ENCODE results near the gene WNT10A.

WNT10A gene

GRCh38 chr2:218851286-218851685 lies 29.4 kb upstream of the WNT10A start:
- Mint-ChIP-seq H3K4me3 (no peak overlapping the region), H3K27me3 (peaks cover 46 to 65% of the 10 kb centered on the region in 2 donors), H3K27ac (no peak overlapping the region), H3K9me3 (no peaks in the 10 kb centered on the region), H3K4me1 (ENCODE audit: low read depth in 2 of 2) (peaks cover 3% of the 10 kb centered on the region in 2 donors), H3K36me3 (ENCODE audit: insufficient read depth) (peaks cover 7% of the 10 kb centered on the region)
- no peak for ATAC-seq (replicated peaks)
- no peak for DNase-seq

GRCh38 chr2:218852911-218853667 lies 27.6 kb upstream of the WNT10A start:
- no peaks in the 10 kb centered on the region for H3K4me1 Mint-ChIP-seq (ENCODE audit: low read depth in 2 of 2)
- H3K4me3 Mint-ChIP-seq, result no peak overlapping the region
- H3K27me3 Mint-ChIP-seq, result peaks cover 64 to 76% of the 10 kb centered on the region in 2 donors
- peak; percentile 56 to 66 (median 63) for DNase-seq
- ATAC-seq (replicated peaks), result peak; percentile 86
- H3K9me3 Mint-ChIP-seq, result no peaks in the 10 kb centered on the region
- H3K36me3 Mint-ChIP-seq (ENCODE audit: insufficient read depth), result peaks cover 7% of the 10 kb centered on the region
- no peak overlapping the region for H3K27ac Mint-ChIP-seq

- Mint-ChIP-seq H3K27me3 (peaks cover 70 to 81% of the 10 kb centered on the region in 2 donors), H3K9me3 (no peaks in the 10 kb centered on the region), H3K27ac (no peak overlapping the region), H3K4me1 (ENCODE audit: low read depth in 2 of 2) (no peaks in the 10 kb centered on the region), H3K36me3 (ENCODE audit: insufficient read depth) (peaks cover 2% of the 10 kb centered on the region), H3K4me3 (no peak overlapping the region)
- no peak for ATAC-seq (replicated peaks)
- DNase-seq, result no peak
Measured at GRCh38 chr2:218853766-218854165, 26.9 kb upstream of the WNT10A start.

- Mint-ChIP-seq H3K9me3 (no peaks in the 10 kb centered on the region), H3K36me3 (ENCODE audit: insufficient read depth) (peaks cover 2% of the 10 kb centered on the region), H3K27me3 (peaks cover 76 to 87% of the 10 kb centered on the region in 2 donors), H3K4me3 (no peak overlapping the region), H3K4me1 (ENCODE audit: low read depth in 2 of 2) (peaks cover 4 to 5% of the 10 kb centered on the region in 2 donors), H3K27ac (no peak overlapping the region)
- ATAC-seq (replicated peaks) (no peak), DNase-seq (no peak)
Measured at GRCh38 chr2:218854860-218855259, 25.8 kb upstream of the WNT10A start.

- Mint-ChIP-seq H3K9me3 (no peaks in the 10 kb centered on the region), H3K4me1 (ENCODE audit: low read depth in 2 of 2) (peaks cover 9 to 11% of the 10 kb centered on the region in 2 donors), H3K27me3 (peaks cover 82 to 87% of the 10 kb centered on the region in 2 donors), H3K27ac (no peak overlapping the region), H3K4me3 (no peak overlapping the region), H3K36me3 (ENCODE audit: insufficient read depth) (peaks cover 5% of the 10 kb centered on the region)
- ATAC-seq (replicated peaks) (no peak), DNase-seq (no peak)
Measured at GRCh38 chr2:218855305-218856166, 25.1 kb upstream of the WNT10A start.

GRCh38 chr2:218856167-218856895 lies 24.3 kb upstream of the WNT10A start:
- H3K4me3 Mint-ChIP-seq, result no peak overlapping the region

GRCh38 chr2:218856896-218857243 lies 23.8 kb upstream of the WNT10A start:
- Mint-ChIP-seq H3K27me3 (peaks cover 87 to 91% of the 10 kb centered on the region in 2 donors), H3K36me3 (ENCODE audit: insufficient read depth) (peaks cover 5% of the 10 kb centered on the region), H3K9me3 (no peaks in the 10 kb centered on the region), H3K4me3 (no peak overlapping the region), H3K4me1 (ENCODE audit: low read depth in 2 of 2) (peaks cover 12 to 15% of the 10 kb centered on the region in 2 donors), H3K27ac (no peak overlapping the region)
- ATAC-seq (replicated peaks), result no peak
- DNase-seq, result no peak

More at GRCh38 chr2:218856167-218856895, 24.3 kb upstream of the WNT10A start:
- ATAC-seq (replicated peaks), result peak; percentile 15
- Mint-ChIP-seq H3K9me3 (no peaks in the 10 kb centered on the region), H3K4me1 (ENCODE audit: low read depth in 2 of 2) (peaks cover 12 to 15% of the 10 kb centered on the region in 2 donors), H3K27me3 (peaks cover 83 to 87% of the 10 kb centered on the region in 2 donors), H3K27ac (no peak overlapping the region), H3K36me3 (ENCODE audit: insufficient read depth) (peaks cover 5% of the 10 kb centered on the region)
- DNase-seq, result no peak

GRCh38 chr2:218857371-218858137 lies 23.1 kb upstream of the WNT10A start:
- peaks cover 90 to 98% of the 10 kb centered on the region in 2 donors for H3K27me3 Mint-ChIP-seq
- peaks cover 12 to 15% of the 10 kb centered on the region in 2 donors for H3K4me1 Mint-ChIP-seq (ENCODE audit: low read depth in 2 of 2)
- H3K9me3 Mint-ChIP-seq, result no peaks in the 10 kb centered on the region
- H3K36me3 Mint-ChIP-seq (ENCODE audit: insufficient read depth), result peaks cover 5% of the 10 kb centered on the region
- ATAC-seq (replicated peaks) (no peak), DNase-seq (no peak)
- H3K4me3 Mint-ChIP-seq, result no peak overlapping the region
- H3K27ac Mint-ChIP-seq, result no peak overlapping the region

- Mint-ChIP-seq H3K36me3 (ENCODE audit: insufficient read depth) (peaks cover 5% of the 10 kb centered on the region), H3K9me3 (no peaks in the 10 kb centered on the region), H3K4me1 (ENCODE audit: low read depth in 2 of 2) (peaks cover 12 to 15% of the 10 kb centered on the region in 2 donors), H3K27me3 (peaks cover 91 to 98% of the 10 kb centered on the region in 2 donors), H3K27ac (no peak overlapping the region), H3K4me3 (no peak overlapping the region)
- ATAC-seq (replicated peaks) (no peak), DNase-seq (no peak)
Measured at GRCh38 chr2:218858138-218858445, 22.6 kb upstream of the WNT10A start.

GRCh38 chr2:218858671-218859555 lies 21.7 kb upstream of the WNT10A start:
- no peaks in the 10 kb centered on the region for H3K9me3 Mint-ChIP-seq
- H3K4me1 Mint-ChIP-seq (ENCODE audit: low read depth in 2 of 2), result peaks cover 12 to 15% of the 10 kb centered on the region in 2 donors
- ATAC-seq (replicated peaks) (no peak), DNase-seq (no peak)
- peaks cover 91 to 98% of the 10 kb centered on the region in 2 donors for H3K27me3 Mint-ChIP-seq
- peaks cover 5% of the 10 kb centered on the region for H3K36me3 Mint-ChIP-seq (ENCODE audit: insufficient read depth)
- peak overlapping the region; percentile 72 for H3K4me3 Mint-ChIP-seq
- no peak overlapping the region for H3K27ac Mint-ChIP-seq

- Mint-ChIP-seq H3K36me3 (ENCODE audit: insufficient read depth) (peaks cover 5% of the 10 kb centered on the region), H3K4me3 (peak within 1 kb of the TSS; percentile 72 to 81), H3K27me3 (peaks cover 91 to 98% of the 10 kb centered on the region in 2 donors), H3K9me3 (no peaks in the 10 kb centered on the region), H3K4me1 (ENCODE audit: low read depth in 2 of 2) (peaks cover 12 to 15% of the 10 kb centered on the region in 2 donors), H3K27ac (no peak within 1 kb of the TSS)
- no peak for DNase-seq
- ATAC-seq (replicated peaks), result peak; percentile 42
Measured at GRCh38 chr2:218859556-218859987, 21.1 kb upstream of the WNT10A start, which contains the start of gene WNT6. Gene WNT6, plus strand, starts transcription at chr2:218859805. Its CDS starts 233 bp downstream, at chr2:218860038.

Measured in effector memory CD8-positive, alpha-beta T cell (primary cell).